Gastroesophageal sphincter (tissue), 3 donors: ENCODE measurements around the gene CCNB2.

Experiments used
- EP300 ChIP-seq: sonication (generic); formaldehyde crosslinking; IDR thresholded peaks from one replicate; pipeline ENCODE4 v1.6.1; 2017; ENCODE audit warnings: antibody characterized with exemption, mild to moderate bottlenecking
- TF ChIP-seq, protein P1 (sequence below), 4 experiments: fragments of 200-600 bp in 2 of 4; fragments of 450-650 bp in 2 of 4; sonication (generic) in 1 of 4; IDR thresholded peaks; one replicate each; pipeline ENCODE4 v1.5.1; 2017 to 2019; ENCODE audit warnings: antibody characterized with exemption in 4 of 4, mild to moderate bottlenecking in 2 of 4, moderate library complexity in 2 of 4

DNA sequence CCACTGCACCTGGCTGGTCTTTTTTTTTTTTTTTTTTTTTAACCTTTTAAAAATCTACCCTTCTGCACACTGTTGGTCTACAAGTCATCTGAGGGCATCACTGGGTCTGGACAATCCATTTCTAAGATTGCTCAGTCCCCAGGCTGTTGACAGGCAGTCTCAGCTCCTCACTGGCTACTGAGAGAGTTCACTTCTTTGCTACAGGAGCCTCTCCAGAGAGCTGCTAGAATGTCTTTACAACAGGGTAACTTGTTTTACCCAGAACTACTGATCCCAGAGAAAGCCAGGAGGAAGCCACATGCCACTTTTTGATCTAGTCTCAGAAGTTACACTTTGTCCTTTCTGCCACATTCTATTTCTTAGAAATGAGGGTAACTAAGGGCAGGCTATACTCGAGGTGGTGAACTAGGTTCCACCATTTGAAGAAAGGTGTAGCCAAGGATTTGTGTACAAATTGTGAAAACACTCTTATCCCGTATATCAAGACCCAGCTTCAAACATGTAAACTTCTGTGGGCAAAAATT lies 5.7 kb upstream of the CCNB2 start:
- TF ChIP-seq, protein P1, sequence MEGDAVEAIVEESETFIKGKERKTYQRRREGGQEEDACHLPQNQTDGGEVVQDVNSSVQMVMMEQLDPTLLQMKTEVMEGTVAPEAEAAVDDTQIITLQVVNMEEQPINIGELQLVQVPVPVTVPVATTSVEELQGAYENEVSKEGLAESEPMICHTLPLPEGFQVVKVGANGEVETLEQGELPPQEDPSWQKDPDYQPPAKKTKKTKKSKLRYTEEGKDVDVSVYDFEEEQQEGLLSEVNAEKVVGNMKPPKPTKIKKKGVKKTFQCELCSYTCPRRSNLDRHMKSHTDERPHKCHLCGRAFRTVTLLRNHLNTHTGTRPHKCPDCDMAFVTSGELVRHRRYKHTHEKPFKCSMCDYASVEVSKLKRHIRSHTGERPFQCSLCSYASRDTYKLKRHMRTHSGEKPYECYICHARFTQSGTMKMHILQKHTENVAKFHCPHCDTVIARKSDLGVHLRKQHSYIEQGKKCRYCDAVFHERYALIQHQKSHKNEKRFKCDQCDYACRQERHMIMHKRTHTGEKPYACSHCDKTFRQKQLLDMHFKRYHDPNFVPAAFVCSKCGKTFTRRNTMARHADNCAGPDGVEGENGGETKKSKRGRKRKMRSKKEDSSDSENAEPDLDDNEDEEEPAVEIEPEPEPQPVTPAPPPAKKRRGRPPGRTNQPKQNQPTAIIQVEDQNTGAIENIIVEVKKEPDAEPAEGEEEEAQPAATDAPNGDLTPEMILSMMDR (IDR thresholded peaks at IDR 0.05), result no peak
- TF ChIP-seq EP300, result no peak
